Esophagus muscularis mucosa (tissue), 4 donors: ENCODE measurements around the gene P2RY13. TPM values are rescaled to one million over a fixed set of nuclear protein-coding genes. Genes with fewer than 3 reads are reported as not detected.

Experiments
- DNase-seq: peaks from one replicate; pipeline ENCODE4 v3.0.0-alpha.2; 2017; ENCODE audit errors: extremely low spot score
- H3K27ac ChIP-seq, 4 donors: fragments of 200-600 bp; sonication (generic); replicated peaks in 1 of 4; 1 replicate in 3 of 4; 2 replicates in 1 of 4; pipeline ENCODE4 v1.5.1; 2016 to 2019; ENCODE audit warnings: mild to moderate bottlenecking in 1 of 4
- H3K27me3 ChIP-seq, 4 donors: fragments of 200-600 bp; sonication (generic); one replicate each; pipeline versions ENCODE4 v1.5.1 to v1.6.0; 2016 to 2019
- H3K36me3 ChIP-seq, 4 donors: fragments of 200-600 bp; sonication (generic); one replicate each; pipeline ENCODE4 v1.5.1; 2016 to 2019
- H3K4me1 ChIP-seq, 4 donors: fragments of 200-600 bp; sonication (generic); one replicate each; pipeline ENCODE4 v1.5.1; 2016 to 2019
- H3K4me3 ChIP-seq, 4 donors: fragments of 200-600 bp; sonication (generic); 1 replicate in 2 of 4; 2 replicates in 2 of 4; pipeline ENCODE4 v1.5.1; 2016 to 2019; ENCODE audit warnings: mild to moderate bottlenecking in 4 of 4, moderate library complexity in 1 of 4
- H3K9me3 ChIP-seq, 4 donors: fragments of 200-600 bp; sonication (generic); 1 replicate in 3 of 4; 2 replicates in 1 of 4; pipeline ENCODE4 v1.5.1; 2016 to 2019
- CTCF ChIP-seq, 3 experiments: fragments of 200-600 bp in 2 of 3; fragments of 450-650 bp in 1 of 3; sonication (generic) in 2 of 3; IDR thresholded peaks; one replicate each; pipeline ENCODE4 v1.5.1; 2017 to 2019; ENCODE audit warnings: antibody characterized with exemption in 3 of 3, mild to moderate bottlenecking in 2 of 3, moderate library complexity in 1 of 3
- EP300 ChIP-seq: sonication (generic); formaldehyde crosslinking; IDR thresholded peaks from one replicate; pipeline ENCODE4 v1.6.1; 2017; ENCODE audit warnings: antibody characterized with exemption
- POLR2A ChIP-seq: fragments of 450-650 bp; IDR thresholded peaks from one replicate; pipeline ENCODE4 v1.6.1; 2017; ENCODE audit warnings: antibody characterized with exemption, moderate library complexity, mild to moderate bottlenecking, low read depth
- POLR2AphosphoS5 ChIP-seq, 2 donors: sonication (generic); formaldehyde crosslinking; IDR thresholded peaks; one replicate each; pipeline ENCODE4 v1.6.1; 2017; ENCODE audit warnings: antibody characterized with exemption in 2 of 2
- WGBS: methylation state at CpG from one replicate; pipeline ENCODE4 v1.1.5; 2018; 5-methylcytosine and 5-hydroxymethylcytosine counted together
- intact Hi-C: fragments of 100-400 bp; cut with DNase I; formaldehyde crosslinking; loops from one replicate; pipeline ENCODE4 v1.15.1; 2023
- total RNA-seq, 4 donors: library from RNA; depleted of rRNA; stranded (reverse); fragments of >200 nt; gene quantifications; one replicate each; pipeline versions ENCODE4 v1.1.0 to v1.2.1, GENCODE V29; 2016

P2RY13 gene
- total RNA-seq, 4 donors from 2014 or later: 0.80 to 2.0 (median 1.4) TPM

GRCh38 chr3:151320131-151320530, 9.2 kb downstream of the P2RY13 start:
- no peak for DNase-seq
- no peak for TF ChIP-seq CTCF (IDR thresholded peaks at IDR 0.05)
- no peak for TF ChIP-seq POLR2AphosphoS5 (IDR thresholded peaks at IDR 0.05)
- no peak for TF ChIP-seq EP300
- TF ChIP-seq POLR2A: no peak
- Histone ChIP-seq H3K9me3 (no peaks in the 10 kb centered on the region), H3K27ac (no peak overlapping the region), H3K4me3 (no peak overlapping the region), H3K4me1 (no peaks in the 10 kb centered on the region), H3K36me3 (no peaks in the 10 kb centered on the region), H3K27me3 (no peaks in the 10 kb centered on the region)
- intact Hi-C loops: no loop called here
- WGBS: 84% methylated on average over 2 of the region's 2 CpGs

DNA sequence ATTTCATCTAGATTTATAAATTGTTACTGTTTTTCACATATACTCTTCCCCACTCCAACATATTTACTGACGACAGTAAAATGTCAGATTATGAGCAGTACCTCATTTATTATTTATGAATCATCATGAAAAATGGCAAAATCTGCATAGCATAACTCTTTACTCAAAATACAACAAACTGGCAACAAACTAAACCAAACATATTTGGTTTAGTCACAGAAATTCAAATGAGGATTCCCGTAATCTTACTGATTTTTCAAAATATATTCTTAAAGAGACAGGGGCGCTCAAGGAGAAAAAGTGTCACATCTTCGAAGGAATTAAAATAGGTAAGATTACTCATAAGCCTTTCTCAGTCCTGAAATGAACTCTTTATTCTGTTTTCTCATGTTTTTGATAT, 9.7 kb downstream of the P2RY13 start:
- intact Hi-C loops: no loop called here
- no peaks in the 10 kb centered on the region for H3K9me3 ChIP-seq
- H3K4me3 ChIP-seq: no peak overlapping the region
- DNase-seq: no peak
- H3K36me3 ChIP-seq: no peaks in the 10 kb centered on the region
- no peaks in the 10 kb centered on the region for H3K4me1 ChIP-seq
- no peaks in the 10 kb centered on the region for H3K27me3 ChIP-seq
- 85% methylated on average over 4 of the region's 4 CpGs for WGBS
- TF ChIP-seq CTCF (IDR thresholded peaks at IDR 0.05): no peak
- TF ChIP-seq POLR2A: no peak
- no peak for TF ChIP-seq POLR2AphosphoS5 (IDR thresholded peaks at IDR 0.05)
- TF ChIP-seq EP300: no peak
- no peak overlapping the region for H3K27ac ChIP-seq

DNA sequence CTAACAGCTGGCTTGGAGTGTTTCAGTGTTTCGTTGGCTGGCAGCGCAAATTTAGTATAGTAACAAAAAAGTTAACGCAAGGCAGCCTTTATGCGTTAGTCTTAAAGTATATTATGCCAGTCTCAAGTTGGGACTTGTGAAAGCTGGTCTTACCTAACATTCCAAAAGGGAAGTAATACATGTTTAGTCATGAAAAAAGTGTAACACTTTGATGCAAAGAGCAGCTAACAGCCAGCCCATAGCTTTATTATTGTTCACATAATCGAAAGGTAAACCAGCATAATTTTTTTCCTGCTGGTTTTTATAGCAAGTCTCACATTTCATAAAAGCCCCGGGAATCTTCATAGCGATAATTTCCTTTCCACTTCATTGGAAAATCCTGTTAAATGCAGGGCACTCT, 10.4 kb downstream of the P2RY13 start:
- Histone ChIP-seq H3K36me3 (no peaks in the 10 kb centered on the region), H3K27me3 (no peaks in the 10 kb centered on the region), H3K4me3 (no peak overlapping the region), H3K27ac (no peak overlapping the region), H3K4me1 (no peaks in the 10 kb centered on the region), H3K9me3 (no peaks in the 10 kb centered on the region)
- no peak for DNase-seq
- WGBS: 80% methylated on average over 7 of the region's 7 CpGs
- intact Hi-C loops: no loop called here
- TF ChIP-seq EP300: no peak
- TF ChIP-seq CTCF (IDR thresholded peaks at IDR 0.05): no peak
- TF ChIP-seq POLR2AphosphoS5 (IDR thresholded peaks at IDR 0.05): no peak
- TF ChIP-seq POLR2A: no peak

- Histone ChIP-seq H3K36me3 (no peaks in the 10 kb centered on the region), H3K9me3 (no peaks in the 10 kb centered on the region), H3K4me1 (no peaks in the 10 kb centered on the region), H3K27me3 (no peaks in the 10 kb centered on the region), H3K27ac (no peak overlapping the region), H3K4me3 (no peak overlapping the region)
- intact Hi-C loops: no loop called here
- TF ChIP-seq POLR2AphosphoS5 (IDR thresholded peaks at IDR 0.05) (no peak), POLR2A (no peak), CTCF (IDR thresholded peaks at IDR 0.05) (no peak), EP300 (no peak)
- no peak for DNase-seq
Measured at GRCh38 chr3:151318313-151318712, 11.0 kb downstream of the P2RY13 start.

DNA sequence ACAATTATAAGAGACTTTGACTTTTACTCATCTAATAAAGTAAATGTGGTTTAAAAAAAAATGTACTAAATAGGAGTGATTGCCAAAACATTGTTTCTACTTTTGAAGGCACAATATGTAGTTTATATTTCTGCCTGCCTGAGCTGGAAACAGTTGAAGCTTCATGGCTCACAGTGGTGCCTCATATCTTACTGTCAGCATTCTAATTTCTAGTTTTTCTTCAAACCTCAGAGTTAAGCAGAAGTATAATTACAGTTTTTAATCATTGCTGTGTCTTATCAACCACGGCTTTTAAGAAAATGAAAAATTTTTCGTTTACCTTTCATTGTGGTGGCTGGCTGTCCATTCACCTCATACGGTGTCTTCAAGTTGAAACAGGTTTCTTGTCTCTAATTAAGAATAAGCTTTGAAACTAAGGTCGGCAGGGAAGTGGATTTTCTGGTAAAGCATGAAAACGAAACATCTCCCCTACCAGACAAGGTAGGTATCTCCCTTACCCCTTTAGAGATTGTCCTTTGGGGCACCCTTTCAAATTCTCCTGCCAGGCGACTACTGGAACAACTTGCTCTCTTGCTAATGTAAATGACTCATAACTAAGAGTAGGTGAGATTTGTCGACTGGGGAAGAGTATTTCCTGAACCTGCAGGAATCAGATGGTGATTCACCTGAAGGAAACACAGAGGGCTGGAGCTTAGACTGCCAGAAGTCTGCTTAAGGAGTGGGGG, 12.9 kb downstream of the P2RY13 start, which contains the start of gene GPR87:
Gene GPR87 (minus strand): TSS at position 554 of the 725 bp plus-strand sequence. CDS start 16,720 bp downstream, outside the sequence.
- Histone ChIP-seq H3K9me3 (no peaks in the 10 kb centered on the region), H3K27me3 (no peaks in the 10 kb centered on the region), H3K4me1 (no peaks in the 10 kb centered on the region), H3K4me3 (no peak within 1 kb of the TSS), H3K27ac (no peak within 1 kb of the TSS), H3K36me3 (no peaks in the 10 kb centered on the region)
- intact Hi-C loops: no loop called here
- WGBS: 81% methylated on average over 7 of the region's 7 CpGs
- no peak for DNase-seq
- TF ChIP-seq POLR2AphosphoS5 (IDR thresholded peaks at IDR 0.05): no peak
- no peak for TF ChIP-seq EP300
- TF ChIP-seq POLR2A: no peak
- TF ChIP-seq CTCF (IDR thresholded peaks at IDR 0.05): no peak
